ENCODE data around the gene GABBR2.
"Not testable (repeated sequence)": the region's sequence is repeated elsewhere in the genome, so short reads cannot be mapped to it uniquely, and the experiment has no call there.

Gene GABBR2

GRCh38 chr9:98686961-98687855 lies 21.5 kb downstream of the GABBR2 start:
- no peak for DNase-seq (ENCODE audit: low read depth in 4 of 4, low spot score in 1 of 4)

- not testable (repeated sequence) for DNase-seq (ENCODE audit: low read depth in 4 of 4, low spot score in 1 of 4)
Measured at GRCh38 chr9:98684816-98685215, 23.9 kb downstream of the GABBR2 start.

GRCh38 chr9:98678244-98678842 lies 30.4 kb downstream of the GABBR2 start:
- no peak for DNase-seq (ENCODE audit: low read depth in 4 of 4, low spot score in 1 of 4)

GRCh38 chr9:98673681-98674080 lies 35.1 kb downstream of the GABBR2 start:
- DNase-seq (ENCODE audit: low read depth in 4 of 4, low spot score in 1 of 4) = no peak

GRCh38 chr9:98667005-98667640 lies 41.6 kb downstream of the GABBR2 start:
- DNase-seq (ENCODE audit: low read depth in 4 of 4, low spot score in 1 of 4) = no peak

- DNase-seq (ENCODE audit: low read depth in 4 of 4, low spot score in 1 of 4) = no peak
Measured at GRCh38 chr9:98665501-98665900, 43.2 kb downstream of the GABBR2 start.

- DNase-seq (ENCODE audit: low read depth in 4 of 4, low spot score in 1 of 4) = no peak
Measured at GRCh38 chr9:98660541-98660940, 48.2 kb downstream of the GABBR2 start.

- DNase-seq (ENCODE audit: low read depth in 4 of 4, low spot score in 1 of 4) = no peak
Measured at GRCh38 chr9:98658951-98659351, 49.8 kb downstream of the GABBR2 start.

- no peak for DNase-seq (ENCODE audit: low read depth in 4 of 4, low spot score in 1 of 4)
Measured at GRCh38 chr9:98657897-98658296, 50.8 kb downstream of the GABBR2 start.

GRCh38 chr9:98656511-98656910 lies 52.2 kb downstream of the GABBR2 start:
- DNase-seq (ENCODE audit: low read depth in 4 of 4, low spot score in 1 of 4) = no peak

GRCh38 chr9:98655428-98655827 lies 53.3 kb downstream of the GABBR2 start:
- not testable (repeated sequence) for DNase-seq (ENCODE audit: low read depth in 4 of 4, low spot score in 1 of 4)

- DNase-seq (ENCODE audit: low read depth in 4 of 4, low spot score in 1 of 4) = no peak
Measured at GRCh38 chr9:98654247-98654646, 54.5 kb downstream of the GABBR2 start.

GRCh38 chr9:98652741-98653140 lies 56.0 kb downstream of the GABBR2 start:
- no peak for DNase-seq (ENCODE audit: low read depth in 4 of 4, low spot score in 1 of 4)

- no peak for DNase-seq (ENCODE audit: low read depth in 4 of 4, low spot score in 1 of 4)
Measured at GRCh38 chr9:98652302-98652701, 56.4 kb downstream of the GABBR2 start.

GRCh38 chr9:98647236-98647635 lies 61.5 kb downstream of the GABBR2 start:
- DNase-seq (ENCODE audit: low read depth in 4 of 4, low spot score in 1 of 4) = no peak

- DNase-seq (ENCODE audit: low read depth in 4 of 4, low spot score in 1 of 4) = no peak
Measured at GRCh38 chr9:98644011-98644410, 64.7 kb downstream of the GABBR2 start.

- DNase-seq (ENCODE audit: low read depth in 4 of 4, low spot score in 1 of 4) = no peak
Measured at GRCh38 chr9:98642661-98643312, 65.9 kb downstream of the GABBR2 start.

GRCh38 chr9:98641695-98642094 lies 67.0 kb downstream of the GABBR2 start:
- DNase-seq (ENCODE audit: low read depth in 4 of 4, low spot score in 1 of 4) = no peak

GRCh38 chr9:98640394-98640793 lies 68.3 kb downstream of the GABBR2 start:
- no peak for DNase-seq (ENCODE audit: low read depth in 4 of 4, low spot score in 1 of 4)

GRCh38 chr9:98639133-98639532 lies 69.6 kb downstream of the GABBR2 start:
- no peak for DNase-seq (ENCODE audit: low read depth in 4 of 4, low spot score in 1 of 4)

- DNase-seq (ENCODE audit: low read depth in 4 of 4, low spot score in 1 of 4) = no peak
Measured at GRCh38 chr9:98637381-98637780, 71.4 kb downstream of the GABBR2 start.

GRCh38 chr9:98635374-98635773 lies 73.4 kb downstream of the GABBR2 start:
- no peak for DNase-seq (ENCODE audit: low read depth in 4 of 4, low spot score in 1 of 4)
